OCI-LY7 (cell line): ENCODE results near the gene NPEPL1. TPM values are rescaled to one million over a fixed set of nuclear protein-coding genes. Genes with fewer than 3 reads are reported as not detected.

Experiments used
- BruUV-seq: library from RNA; stranded (reverse); fragments of 400-500 nt; replicated peaks from 2 replicates; lab custom pipeline; 2021; lab: Mats Ljungman, UMichigan
- CTCF ChIA-PET: fragments of 300-600 bp; sonication (Branson Sonifier 250); formaldehyde crosslinking; loops from one replicate; lab custom pipeline; 2022; ENCODE audit warnings: antibody characterized with exemption; ENCODE audit not compliant: unreplicated experiment; lab: Charles Lee
- POLR2A ChIA-PET: fragments of 300-600 bp; sonication (Branson Sonifier 250); formaldehyde crosslinking; loops from one replicate; lab custom pipeline; 2022; ENCODE audit warnings: antibody characterized with exemption; lab: Charles Lee
- DNase-seq: peaks from one replicate; pipeline ENCODE4 v3.0.0-alpha.2; 2015; ENCODE audit warnings: low spot score
- H2AFZ ChIP-seq: fragments of 200-600 bp; sonication (generic), shearing (Covaris generic); 2 replicates; pipeline ENCODE4 v1.6.1; 2014; ENCODE audit warnings: mild to moderate bottlenecking, antibody characterized with exemption, low read length, moderate library complexity
- H3K27ac ChIP-seq: fragments of 200-600 bp; sonication (generic); 2 replicates; pipeline ENCODE4 v1.5.1; 2014; ENCODE audit warnings: mixed run types, low read depth, mild to moderate bottlenecking, moderate library complexity, low read length, inconsistent platforms; ENCODE audit not compliant: poor library complexity, severe bottlenecking
- H3K36me3 ChIP-seq: fragments of 200-600 bp; sonication (generic); 2 replicates; pipeline ENCODE4 v1.6.1; 2014; ENCODE audit warnings: mild to moderate bottlenecking, antibody characterized with exemption, low read length, moderate library complexity, mixed read lengths; ENCODE audit not compliant: insufficient read depth
- H3K4me1 ChIP-seq: fragments of 200-600 bp; sonication (generic); 2 replicates; pipeline ENCODE4 v1.5.1; 2014; ENCODE audit warnings: mild to moderate bottlenecking, low read length; ENCODE audit not compliant: insufficient read depth, poor library complexity, severe bottlenecking
- H3K4me2 ChIP-seq: fragments of 200-600 bp; sonication (generic); 2 replicates; pipeline ENCODE4 v1.6.1; 2014; ENCODE audit warnings: mild to moderate bottlenecking, low read length
- H3K4me3 ChIP-seq: fragments of 200-600 bp; sonication (generic); 2 replicates; pipeline ENCODE4 v1.5.1; 2014; ENCODE audit warnings: mild to moderate bottlenecking, low read depth, low read length; ENCODE audit not compliant: poor library complexity, severe bottlenecking
- H3K79me2 ChIP-seq: fragments of 200-600 bp; sonication (generic); 2 replicates; pipeline ENCODE4 v1.6.1; 2016; ENCODE audit warnings: low read depth, mild to moderate bottlenecking, low read length, moderate library complexity, mixed read lengths; ENCODE audit not compliant: insufficient read depth
- H3K9me2 ChIP-seq: fragments of 200-600 bp; sonication (generic); 2 replicates; pipeline ENCODE4 v1.6.1; 2016; ENCODE audit warnings: mild to moderate bottlenecking, low read length, mixed read lengths; ENCODE audit not compliant: insufficient read depth
- H3K9me3 ChIP-seq: fragments of 200-600 bp; sonication (generic); 2 replicates; pipeline ENCODE4 v1.6.1; 2014; ENCODE audit warnings: mild to moderate bottlenecking, mixed run types, low read length, mixed read lengths
- H4K20me1 ChIP-seq: fragments of 200-600 bp; sonication (generic); 2 replicates; pipeline ENCODE4 v1.6.1; 2014; ENCODE audit warnings: mild to moderate bottlenecking, antibody characterized with exemption, low read length, moderate library complexity, mixed read lengths; ENCODE audit not compliant: insufficient read depth
- CTCF ChIP-seq: fragments of 200-600 bp; sonication (generic); conservative IDR thresholded peaks from 2 replicates; pipeline ENCODE4 v1.5.1; 2014; ENCODE audit warnings: mild to moderate bottlenecking, antibody characterized with exemption, low read length, moderate library complexity, mixed read lengths
- EZH2phosphoT487 ChIP-seq: fragments of 200-600 bp; sonication (generic); IDR thresholded peaks from 2 replicates; pipeline ENCODE4 v1.6.1; 2018; ENCODE audit warnings: low read depth, borderline replicate concordance, mild to moderate bottlenecking, mixed run types, antibody characterized with exemption, low read length, moderate library complexity, mixed read lengths
- intact Hi-C: fragments of 100-400 bp; cut with micrococcal nuclease; formaldehyde crosslinking; loops from one replicate; pipeline ENCODE4 v1.10.0; 2022; ENCODE audit not compliant: unreplicated experiment
- total RNA-seq, 2 experiments: library from RNA; depleted of rRNA in 1 of 2; stranded (reverse); fragments of >200 nt in 1 of 2; shearing (Covaris generic) in 1 of 2; gene quantifications; 2 replicates each; pipeline ENCODE4 v1.2.3, GENCODE V29; 2014 to 2022

The NPEPL1 gene
- total RNA-seq, 2 experiments from 2014 or later: 3.4 to 11.5 TPM

- ChIA-PET POLR2A (interaction anchor here (2.0 kb wide), 1 partner anchor 11 kb away, joined by 4 read pairs; no protein-coding TSS in a partner anchor), CTCF (no interaction called here)
- H3K79me2 ChIP-seq: no peaks in the 10 kb centered on the region
- H3K9me3 ChIP-seq: no peaks in the 10 kb centered on the region
- DNase-seq: no peak
- peaks cover 13% of the 10 kb centered on the region for H4K20me1 ChIP-seq
- H3K9me2 ChIP-seq: no peaks in the 10 kb centered on the region
- peaks cover 6% of the 10 kb centered on the region for H3K4me1 ChIP-seq
- no peak overlapping the region for H3K4me3 ChIP-seq
- BruUV-seq: no TSS peak
- intact Hi-C loops: no loop called here
- no peak overlapping the region for H3K27ac ChIP-seq
- no peak overlapping the region for H2AFZ ChIP-seq
- peaks cover 84% of the 10 kb centered on the region for H3K36me3 ChIP-seq
- no peak for TF ChIP-seq EZH2phosphoT487
- no peak for TF ChIP-seq CTCF
- H3K4me2 ChIP-seq: no peak overlapping the region
Observed at GRCh38 chr20:58675146-58675584, 17.4 kb upstream of the NPEPL1 start.

DNA sequence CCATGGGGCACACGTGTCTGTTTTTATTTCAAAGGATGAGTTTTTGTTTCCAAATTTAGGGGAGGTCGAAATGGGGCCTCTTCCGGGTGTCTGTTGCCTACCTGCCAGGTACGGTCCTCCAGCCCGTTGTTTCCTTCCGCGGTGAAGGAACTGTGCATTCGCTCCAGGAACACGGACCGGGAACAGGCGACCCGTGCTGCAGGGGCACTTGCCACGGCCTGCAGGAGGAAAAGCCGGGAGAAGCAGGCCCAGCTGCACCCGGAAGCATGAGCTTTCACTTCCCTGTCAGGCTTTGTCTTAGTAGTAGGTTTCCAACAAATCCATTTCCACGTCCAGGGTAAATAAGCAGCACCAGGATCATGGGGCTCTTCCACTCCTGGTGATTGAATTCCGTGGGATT, 17.0 kb upstream of the NPEPL1 start:
- TF ChIP-seq EZH2phosphoT487: no peak
- no peak for TF ChIP-seq CTCF
- Histone ChIP-seq H3K4me2 (no peak overlapping the region), H3K9me2 (no peaks in the 10 kb centered on the region), H3K9me3 (no peaks in the 10 kb centered on the region), H2AFZ (no peak overlapping the region), H3K79me2 (no peaks in the 10 kb centered on the region), H4K20me1 (peaks cover 9% of the 10 kb centered on the region; the same call in 1 of the 2 replicates), H3K4me3 (no peak overlapping the region), H3K4me1 (peaks cover 1% of the 10 kb centered on the region), H3K36me3 (peaks cover 81% of the 10 kb centered on the region), H3K27ac (no peak overlapping the region)
- intact Hi-C loops: no loop called here
- no peak for DNase-seq
- ChIA-PET POLR2A (no interaction called here), CTCF (no interaction called here)
- no TSS peak for BruUV-seq

DNA sequence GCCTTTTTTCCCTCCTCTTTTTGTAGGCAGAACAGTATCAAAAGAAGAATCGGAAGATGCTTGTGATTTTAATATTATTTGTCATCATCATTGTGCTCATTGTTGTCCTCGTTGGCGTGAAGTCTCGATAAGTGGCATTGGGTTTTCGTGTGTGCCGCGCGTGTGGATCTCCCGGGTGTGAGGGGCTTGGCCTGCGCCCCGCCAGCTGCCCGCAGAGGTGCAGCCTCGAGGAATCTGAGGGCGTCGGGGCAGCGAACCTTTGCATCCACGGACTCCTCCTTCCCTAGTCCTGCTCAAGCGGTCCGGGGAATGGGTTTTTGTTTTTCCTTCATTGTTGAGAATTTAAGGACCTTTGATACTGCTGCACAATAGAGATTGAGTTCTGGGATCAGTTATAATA, 16.4 kb upstream of the NPEPL1 start:
- Histone ChIP-seq H3K36me3 (peaks cover 76% of the 10 kb centered on the region), H3K79me2 (no peaks in the 10 kb centered on the region), H3K9me2 (no peaks in the 10 kb centered on the region), H4K20me1 (0 out of 2 replicates have a peak, but pooled peaks cover 7% of the 10 kb centered on the region), H3K9me3 (no peaks in the 10 kb centered on the region), H3K27ac (no peak overlapping the region), H2AFZ (no peak overlapping the region), H3K4me2 (no peak overlapping the region), H3K4me3 (no peak overlapping the region), H3K4me1 (no peaks in the 10 kb centered on the region)
- no TSS peak for BruUV-seq
- TF ChIP-seq EZH2phosphoT487 (no peak), CTCF (no peak)
- ChIA-PET CTCF (no interaction called here), POLR2A (no interaction called here)
- intact Hi-C loops: no loop called here
- no peak for DNase-seq
